Pancreas (tissue), 10 donors: Measurements from ENCODE around the gene RHAG. TPM values are rescaled to one million over a fixed set of nuclear protein-coding genes. Genes with fewer than 3 reads are reported as not detected.

Source experiments
- ATAC-seq, 4 donors: fragments of 200-7000 bp; cut with Tn5 transposase; one replicate each; pipeline versions ENCODE4 v1.8.0 to v1.9.1; 2020; ENCODE audit warnings: mild to moderate bottlenecking in 4 of 4, moderate library complexity in 4 of 4
- DNase-seq, 6 donors: peaks; one replicate each; pipeline ENCODE4 v3.0.0-alpha.2; 2020
- FAIRE-seq: peaks from 2 replicates; lab custom pipeline; 2012; peaks lifted over from hg19 to GRCh38; lab: Jason Lieb, UNC
- H3K27ac ChIP-seq, 4 donors: fragments of 200-600 bp; sonication (generic); 1 replicate in 3 of 4; 2 replicates in 1 of 4; pipeline versions ENCODE4 v1.5.0 to v1.8.0; 2020
- H3K27me3 ChIP-seq, 4 donors: fragments of 200-600 bp; one replicate each; pipeline ENCODE4 v1.8.0; 2021
- H3K36me3 ChIP-seq, 3 donors: fragments of 200-600 bp; sonication (generic) in 1 of 3; one replicate each; pipeline versions ENCODE4 v1.5.0 to v1.8.0; 2020 to 2021
- H3K4me1 ChIP-seq, 3 donors: fragments of 200-600 bp; one replicate each; pipeline ENCODE4 v1.8.0; 2021
- H3K4me3 ChIP-seq, 4 donors: fragments of 200-600 bp; sonication (generic) in 2 of 4; one replicate each; pipeline versions ENCODE4 v1.5.0 to v1.8.0; 2020 to 2021
- H3K9me3 ChIP-seq, 4 donors: fragments of 200-600 bp; one replicate each; pipeline ENCODE4 v1.8.0; 2021
- CTCF ChIP-seq, 4 donors: fragments of 200-600 bp; sonication (generic) in 3 of 4; IDR thresholded peaks; one replicate each; pipeline versions ENCODE4 v1.5.0 to v1.8.0; 2021; ENCODE audit warnings: antibody characterized with exemption in 4 of 4
- WGBS, 2 donors: extraction: QIAGEN DNeasy Blood & Tissue Kit; methylation state at CpG; one replicate each; pipeline ENCODE4 v1.1.7; 2013; 5-methylcytosine and 5-hydroxymethylcytosine counted together
- intact Hi-C, 3 donors: fragments of 100-400 bp; cut with DNase I; formaldehyde crosslinking; loops; one replicate each; pipeline versions ENCODE4 v1.11.1 to v1.14.2; 2022
- polyA plus RNA-seq, 2 donors: library from polyadenylated mRNA; stranded (reverse); fragments of 200-250 nt; gene quantifications; one replicate each; pipeline ENCODE4 v1.2.3, GENCODE V29; 2013
- total RNA-seq, 6 donors: library from RNA; stranded (reverse); fragmentation: NEBNext Ultra II Directional in 4 of 6; extraction: Animal tissue kit (Norgen Biotek cat#: 25700) in 4 of 6; gene quantifications; one replicate each; pipeline versions ENCODE4 v1.2.1 to v1.2.4, GENCODE V29; 2021 to 2023
- donor health status: healthy with polysubstance abuse.
- donor health status: DM: no; HTN: no; CAD: no; lungs with moderate emphysema.
- donor health status: DM: no; HTN: no; CAD: no.
- donor health status: control.
- donor health status: control.
- donor health status: Bipolar disorder and iron deficiency.
- donor health status: DM: yes; HTN: yes; CAD: no.
- donor health status: DM: no; HTN: no; CAD: no.
- donor health status: DM: no; HTN: no; CAD: no.
- donor health status: DM: yes; HTN: yes; CAD: no.

The RHAG gene
- total and polyA plus RNA-seq, 8 donors, result 0.28 TPM; not detected in 7

- intact Hi-C loops, result no loop called here
- H3K27me3 ChIP-seq, result no peaks in the 10 kb centered on the region
- no peaks in the 10 kb centered on the region for H3K9me3 ChIP-seq
- FAIRE-seq (no peak), DNase-seq (no peak), ATAC-seq (no peak)
- H3K36me3 ChIP-seq, result no peaks in the 10 kb centered on the region
- no peak overlapping the region for H3K27ac ChIP-seq
- H3K4me3 ChIP-seq, result no peak overlapping the region
- no peaks in the 10 kb centered on the region for H3K4me1 ChIP-seq
- no peak for TF ChIP-seq CTCF (IDR thresholded peaks at IDR 0.05)
Observed at GRCh38 chr6:49648036-49648435, 11.4 kb upstream of the RHAG start.

DNA sequence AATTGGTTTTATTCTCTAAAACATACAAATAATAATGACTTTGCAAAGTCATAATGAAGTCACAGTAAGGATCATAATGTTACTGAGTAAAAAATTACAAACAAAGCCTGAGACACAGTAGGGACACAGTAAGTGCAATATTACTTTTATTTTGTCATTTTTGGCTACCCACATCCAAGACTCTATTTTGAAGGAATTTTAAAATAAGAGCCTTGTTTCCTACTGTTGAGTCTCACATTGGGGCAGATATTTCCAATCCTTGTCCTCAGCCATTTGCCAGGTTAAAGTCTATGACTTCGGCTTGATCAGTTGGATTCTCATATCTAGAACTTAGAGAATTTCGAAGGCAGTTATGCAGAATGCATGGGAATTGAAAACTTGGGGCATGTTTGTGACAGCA, 10.8 kb upstream of the RHAG start:
- H3K4me1 ChIP-seq, result no peaks in the 10 kb centered on the region
- H3K27me3 ChIP-seq, result no peaks in the 10 kb centered on the region
- H3K27ac ChIP-seq, result no peak overlapping the region
- FAIRE-seq (no peak), DNase-seq (no peak), ATAC-seq (no peak)
- H3K4me3 ChIP-seq, result no peak overlapping the region
- H3K9me3 ChIP-seq, result no peaks in the 10 kb centered on the region
- WGBS, 2 donors, result 76 to 89% methylated on average over 2 of the region's 2 CpGs
- intact Hi-C loops, result no loop called here
- no peaks in the 10 kb centered on the region for H3K36me3 ChIP-seq
- no peak for TF ChIP-seq CTCF (IDR thresholded peaks at IDR 0.05)

DNA sequence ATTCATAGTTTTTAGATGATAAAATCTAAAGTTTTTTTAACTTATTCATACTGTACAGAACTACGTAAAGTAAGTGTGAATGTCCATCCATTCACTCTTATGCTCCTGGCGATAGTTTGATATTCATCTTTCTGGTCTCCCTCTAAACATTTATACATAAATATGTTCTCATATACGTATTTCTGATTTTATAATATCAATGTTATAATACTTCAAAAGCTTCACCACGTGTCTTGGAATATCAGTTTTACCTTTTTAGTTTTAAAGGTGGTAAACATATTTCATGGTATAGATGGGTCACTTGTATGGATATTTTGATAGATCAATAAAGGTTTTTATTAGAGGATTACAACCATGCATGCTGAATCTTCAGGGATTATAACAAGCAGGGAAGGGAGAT, 10.3 kb upstream of the RHAG start:
- DNase-seq (no peak), ATAC-seq (no peak), FAIRE-seq (no peak)
- 64 to 72% methylated on average over 4 of the region's 4 CpGs for WGBS, 2 donors
- intact Hi-C loops, result no loop called here
- no peaks in the 10 kb centered on the region for H3K9me3 ChIP-seq
- H3K36me3 ChIP-seq, result no peaks in the 10 kb centered on the region
- no peaks in the 10 kb centered on the region for H3K4me1 ChIP-seq
- H3K27ac ChIP-seq, result no peak overlapping the region
- no peak for TF ChIP-seq CTCF (IDR thresholded peaks at IDR 0.05)
- no peaks in the 10 kb centered on the region for H3K27me3 ChIP-seq
- no peak overlapping the region for H3K4me3 ChIP-seq

GRCh38 chr6:49646130-49646824, 9.6 kb upstream of the RHAG start:
- intact Hi-C loops, result no loop called here
- FAIRE-seq, result no peak
- no peaks in the 10 kb centered on the region for H3K27me3 ChIP-seq
- ATAC-seq, result no peak
- H3K4me1 ChIP-seq, result no peaks in the 10 kb centered on the region
- no peaks in the 10 kb centered on the region for H3K36me3 ChIP-seq
- WGBS, 2 donors, result 84 to 99% methylated on average over 3 of the region's 3 CpGs
- H3K4me3 ChIP-seq, result no peak overlapping the region
- no peak overlapping the region for H3K27ac ChIP-seq
- no peak for DNase-seq
- no peak for TF ChIP-seq CTCF (IDR thresholded peaks at IDR 0.05)
- no peaks in the 10 kb centered on the region for H3K9me3 ChIP-seq

- DNase-seq (no peak), ATAC-seq (no peak), FAIRE-seq (no peak)
- Histone ChIP-seq H3K27ac (no peak overlapping the region), H3K4me3 (no peak overlapping the region), H3K27me3 (no peaks in the 10 kb centered on the region), H3K9me3 (no peaks in the 10 kb centered on the region), H3K4me1 (no peaks in the 10 kb centered on the region), H3K36me3 (no peaks in the 10 kb centered on the region)
- TF ChIP-seq CTCF (IDR thresholded peaks at IDR 0.05), result no peak
- 47 to 68% methylated on average over 3 of the region's 3 CpGs for WGBS, 2 donors
- intact Hi-C loops, result no loop called here
Observed at GRCh38 chr6:49645139-49645538, 8.5 kb upstream of the RHAG start.
